HG02852 (cell line): ENCODE results near the gene SNX24.
A peak's percentile ranks its signal among the peaks of the same experiment; 100 is the strongest.
"Not testable (repeated sequence)": the region's sequence is repeated elsewhere in the genome, so short reads cannot be mapped to it uniquely, and the experiment has no call there.

Experiments used
- ATAC-seq: cut with Tn5 transposase; IDR thresholded peaks from one replicate; pipeline ENCODE4 v1.9.1; 2021; ENCODE audit warnings: mild to moderate bottlenecking, moderate library complexity; ENCODE audit not compliant: unreplicated experiment

SNX24 gene

DNA sequence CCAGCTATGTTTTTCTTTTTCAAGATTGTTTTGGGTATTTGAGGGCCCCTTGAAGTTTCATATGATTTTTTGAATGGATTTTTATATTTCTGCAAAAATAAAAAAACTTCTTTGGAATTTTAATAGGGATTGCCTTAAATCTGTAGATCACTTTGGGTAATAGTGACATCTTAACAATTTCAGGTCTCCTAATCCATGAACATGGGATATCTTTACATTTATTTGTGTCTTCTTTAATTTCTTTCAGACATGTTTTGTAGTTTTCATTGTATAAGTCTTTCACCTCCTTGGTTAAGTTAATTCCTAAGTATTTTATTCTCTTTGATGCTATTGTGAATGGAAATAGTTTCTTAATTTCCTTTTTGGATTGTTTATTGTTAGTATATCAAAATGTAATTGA, 112.0 kb downstream of the SNX24 start:
- no peak for ATAC-seq

DNA sequence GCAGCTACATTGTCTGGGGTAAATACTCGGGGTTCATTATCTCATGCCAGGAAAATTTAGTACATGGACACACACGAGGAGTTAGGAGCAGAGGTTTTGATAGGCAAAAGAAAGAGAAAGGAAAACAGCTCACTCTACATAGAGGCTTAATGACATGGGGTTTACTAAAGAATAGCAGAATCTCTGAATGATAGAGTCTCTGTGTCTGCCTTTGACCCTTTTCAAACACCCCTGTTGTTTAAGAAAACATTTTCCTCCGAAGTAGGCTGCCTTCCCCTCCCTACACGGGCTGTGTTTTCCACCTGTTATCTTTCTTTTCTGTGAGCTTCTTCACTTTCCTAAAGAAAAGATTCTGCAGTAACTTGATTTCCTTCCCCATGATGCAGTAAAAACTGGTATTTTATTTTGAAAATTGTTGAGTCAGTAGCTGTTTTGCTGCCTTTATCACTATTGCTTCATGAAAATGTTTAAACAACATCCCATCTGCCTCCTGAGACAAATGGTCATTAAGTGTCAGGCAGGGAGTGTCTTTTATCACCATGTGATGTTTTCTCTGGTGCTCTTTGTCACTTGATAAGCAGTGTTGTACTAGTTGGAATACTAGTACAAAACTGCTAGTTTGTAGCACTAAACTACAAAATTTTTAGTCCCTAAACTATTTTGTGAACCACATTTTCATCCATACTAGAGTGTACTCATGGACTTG, 114.5 kb downstream of the SNX24 start:
- no peak for ATAC-seq

DNA sequence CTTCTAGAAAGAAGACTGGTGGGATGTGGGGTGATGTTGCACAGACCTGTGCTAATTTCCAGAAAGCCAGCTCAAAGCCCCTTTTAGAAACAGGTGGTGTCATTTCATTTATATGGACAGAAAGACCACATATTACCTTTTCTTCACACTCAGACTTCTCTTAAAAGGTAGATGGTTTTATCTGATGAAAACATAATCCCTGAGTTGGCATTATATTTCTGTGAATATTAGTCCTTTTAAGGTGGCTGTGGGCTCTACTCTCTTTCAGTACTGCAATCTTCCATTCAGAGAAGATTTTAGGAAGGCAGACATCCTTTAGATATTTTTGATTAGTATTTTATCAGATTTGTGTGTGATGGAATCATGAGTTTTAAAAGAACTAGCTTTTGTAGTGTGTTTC, 117.9 kb downstream of the SNX24 start:
- ATAC-seq = no peak

DNA sequence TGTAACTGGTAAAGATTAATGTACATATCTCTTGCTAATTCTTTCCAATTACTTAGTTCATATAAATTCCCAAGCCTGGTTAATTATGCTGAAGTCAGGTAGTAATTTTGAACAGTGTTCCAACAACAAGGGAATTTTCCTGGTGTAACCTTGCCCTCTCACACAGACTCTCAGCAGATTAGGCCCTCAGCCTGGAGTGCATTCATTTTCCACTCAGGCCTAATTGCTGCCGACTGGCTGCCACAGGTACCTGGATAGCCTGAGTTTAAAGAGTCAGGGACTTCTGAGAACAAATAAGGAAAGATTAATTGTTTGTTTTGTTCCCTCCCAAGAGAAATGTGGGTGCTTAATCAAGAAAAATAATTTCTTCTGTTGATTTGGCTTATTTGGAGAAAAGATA, 119.7 kb downstream of the SNX24 start:
- no peak for ATAC-seq

DNA sequence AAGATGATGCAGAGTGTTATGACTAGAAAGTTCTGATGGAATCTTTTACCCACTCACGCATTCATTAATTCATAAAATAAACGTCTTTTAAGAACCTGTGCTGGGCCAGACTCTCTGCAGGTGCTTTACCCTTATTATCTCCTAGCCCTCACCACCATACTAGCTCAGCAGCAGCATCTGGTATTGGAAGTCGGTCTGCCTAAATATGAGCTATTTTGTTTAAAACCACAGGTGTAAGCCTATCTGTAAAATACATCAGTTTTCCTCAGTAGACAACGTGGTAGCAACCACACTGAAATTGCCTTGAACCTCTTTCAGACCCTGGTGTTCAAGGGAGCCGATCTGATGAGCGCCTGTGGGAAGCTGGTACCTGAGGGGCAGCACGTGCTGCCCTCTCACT, 121.7 kb downstream of the SNX24 start:
- ATAC-seq = peak; percentile 65

DNA sequence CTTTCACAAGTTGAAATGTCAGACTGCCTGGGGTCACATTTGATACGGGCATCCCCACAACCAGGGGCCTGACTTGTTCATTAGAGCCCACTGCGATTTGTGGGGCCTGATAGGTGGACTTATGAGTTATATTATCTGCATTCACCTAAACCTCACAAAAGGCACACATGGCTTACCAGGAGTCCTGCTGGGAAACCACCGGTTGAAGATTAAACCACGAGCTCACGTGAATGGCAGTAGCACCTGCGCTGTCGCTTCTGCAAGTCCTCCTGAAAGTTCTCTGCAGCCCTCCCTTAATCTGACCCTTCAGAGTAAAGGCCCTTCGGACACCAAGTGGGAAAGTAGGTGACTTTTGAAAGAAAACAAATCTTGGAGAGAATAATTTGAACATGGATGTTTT, 122.2 kb downstream of the SNX24 start:
- peak; percentile 81 for ATAC-seq

DNA sequence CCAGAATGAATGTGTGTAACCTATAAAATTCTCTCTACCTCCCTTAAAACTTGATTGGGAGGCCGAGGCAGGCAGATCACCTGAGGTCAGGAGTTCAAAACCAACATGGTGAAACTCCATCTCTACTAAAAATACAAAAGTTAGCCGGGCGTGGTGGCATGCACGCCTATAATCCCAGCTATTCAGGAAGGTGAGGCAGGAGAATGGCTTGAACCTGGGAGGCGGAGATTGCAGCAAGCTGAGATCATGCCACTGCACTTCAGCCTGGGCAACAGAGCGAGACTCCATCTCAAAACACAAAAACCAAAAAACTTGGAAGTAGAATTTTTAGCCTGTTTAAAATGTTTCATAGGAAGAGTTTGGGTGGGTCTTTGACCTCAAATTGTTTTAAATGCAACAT, 122.6 kb downstream of the SNX24 start:
- not testable (repeated sequence) for ATAC-seq

DNA sequence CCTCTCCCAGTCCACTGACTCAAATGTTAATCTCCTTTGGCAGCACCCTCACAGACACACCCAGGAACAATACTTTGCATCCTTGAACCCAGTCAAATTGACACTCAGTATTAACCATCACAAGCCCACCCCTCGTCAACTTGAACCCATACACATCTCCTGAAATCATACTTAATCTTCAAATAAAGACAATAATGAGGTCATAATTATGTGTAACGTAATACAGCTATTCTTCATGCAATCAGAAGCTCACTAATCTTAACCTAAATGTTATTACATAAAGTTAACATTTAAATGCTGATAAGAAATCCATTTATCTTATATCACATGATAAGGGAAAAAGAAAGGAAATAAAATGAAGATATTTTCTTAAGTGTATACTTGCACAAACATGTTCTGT, 125.9 kb downstream of the SNX24 start:
- no peak for ATAC-seq

DNA sequence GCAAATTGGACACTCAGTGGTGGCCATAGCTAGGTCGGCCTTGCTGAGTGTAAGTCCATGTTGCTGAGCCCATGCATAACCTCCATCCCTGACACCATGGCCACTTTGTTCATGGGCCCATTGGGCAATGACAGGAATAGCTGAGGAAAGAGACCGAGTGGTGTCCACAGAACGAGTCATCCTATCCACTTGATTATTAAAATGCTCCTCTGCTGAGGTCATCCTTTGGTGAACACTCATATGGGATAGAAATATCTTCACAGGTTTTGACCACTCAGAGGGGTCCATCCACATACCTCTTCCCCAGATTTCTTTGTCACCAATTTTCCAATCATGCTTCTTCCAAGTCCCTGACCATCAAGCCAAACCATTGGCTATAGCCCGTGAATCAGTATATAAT, 127.5 kb downstream of the SNX24 start:
- no peak for ATAC-seq

DNA sequence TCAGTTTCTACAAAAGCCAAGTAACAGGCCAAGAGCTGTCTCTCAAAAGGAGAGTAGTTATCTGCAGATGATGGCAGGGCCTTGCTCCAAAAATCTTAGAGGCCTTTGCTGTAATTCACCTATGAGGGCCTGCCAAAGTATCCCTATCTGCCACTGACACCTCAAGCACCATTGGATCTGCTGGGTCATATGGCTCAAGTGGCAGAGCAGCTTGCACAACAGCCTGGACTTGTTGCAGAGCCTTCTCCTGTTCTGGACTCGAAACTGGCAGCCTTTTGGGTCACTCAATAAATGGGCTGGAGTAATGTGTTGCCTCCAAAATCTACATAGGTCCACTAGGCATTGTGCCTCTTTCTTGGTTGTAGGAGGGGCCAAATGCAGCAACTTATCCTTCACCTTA, 128.3 kb downstream of the SNX24 start:
- not testable (repeated sequence) for ATAC-seq

DNA sequence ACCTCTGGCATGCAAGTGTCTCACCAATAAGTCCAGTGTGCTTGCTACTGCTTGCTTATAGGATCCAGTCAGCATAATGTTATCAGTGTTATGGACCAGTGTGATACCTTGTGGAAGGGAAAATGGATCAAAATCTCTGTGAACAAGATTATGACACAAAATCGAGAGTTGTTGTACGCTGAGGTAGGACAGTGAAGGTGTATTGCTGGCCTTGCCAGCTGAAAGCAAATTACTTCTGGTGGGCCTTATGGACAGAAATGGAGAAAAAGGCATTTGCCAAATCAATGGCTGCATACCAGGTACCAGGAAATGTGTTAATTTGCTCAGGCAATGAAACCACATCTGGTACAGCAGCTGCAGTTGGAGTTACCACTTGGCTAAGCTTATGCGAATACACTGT, 128.8 kb downstream of the SNX24 start:
- ATAC-seq = not testable (repeated sequence)

DNA sequence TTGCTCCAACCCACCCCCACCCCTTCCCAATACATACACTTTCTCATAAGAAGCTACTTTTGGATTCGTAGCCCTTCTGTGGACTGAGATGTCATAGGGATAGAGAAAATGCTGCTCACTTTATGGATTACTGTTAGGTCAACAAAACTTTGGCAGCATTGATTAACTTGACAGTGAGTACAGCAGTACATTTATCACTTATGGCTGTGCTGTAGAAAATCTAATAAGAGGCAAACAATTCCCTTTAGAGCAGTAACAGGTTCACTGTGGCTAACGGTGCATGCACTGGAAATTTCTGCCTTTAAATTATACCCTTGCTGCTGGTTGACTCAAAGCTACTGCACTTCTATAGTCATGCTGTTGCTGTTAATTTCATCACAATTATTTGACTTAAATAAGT, 131.9 kb downstream of the SNX24 start:
- ATAC-seq = no peak

DNA sequence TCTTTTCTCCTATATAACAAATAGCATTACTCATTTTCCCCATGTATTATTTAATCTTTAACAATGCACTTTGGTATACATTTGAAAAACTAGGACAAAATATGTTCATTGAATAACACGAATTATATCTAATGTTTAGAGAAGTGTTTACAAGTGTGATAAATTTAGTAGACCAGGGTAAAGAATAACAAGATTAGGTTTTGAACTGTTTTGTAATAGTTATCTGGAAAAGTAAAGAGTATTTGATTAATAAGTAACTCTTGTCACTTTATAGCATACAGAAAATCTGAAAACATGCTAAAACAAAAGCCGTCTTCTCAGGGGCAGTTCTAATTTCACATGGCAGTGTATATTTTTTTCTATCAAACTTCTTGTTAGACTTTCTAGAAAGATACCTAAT, 132.7 kb downstream of the SNX24 start:
- ATAC-seq = no peak

DNA sequence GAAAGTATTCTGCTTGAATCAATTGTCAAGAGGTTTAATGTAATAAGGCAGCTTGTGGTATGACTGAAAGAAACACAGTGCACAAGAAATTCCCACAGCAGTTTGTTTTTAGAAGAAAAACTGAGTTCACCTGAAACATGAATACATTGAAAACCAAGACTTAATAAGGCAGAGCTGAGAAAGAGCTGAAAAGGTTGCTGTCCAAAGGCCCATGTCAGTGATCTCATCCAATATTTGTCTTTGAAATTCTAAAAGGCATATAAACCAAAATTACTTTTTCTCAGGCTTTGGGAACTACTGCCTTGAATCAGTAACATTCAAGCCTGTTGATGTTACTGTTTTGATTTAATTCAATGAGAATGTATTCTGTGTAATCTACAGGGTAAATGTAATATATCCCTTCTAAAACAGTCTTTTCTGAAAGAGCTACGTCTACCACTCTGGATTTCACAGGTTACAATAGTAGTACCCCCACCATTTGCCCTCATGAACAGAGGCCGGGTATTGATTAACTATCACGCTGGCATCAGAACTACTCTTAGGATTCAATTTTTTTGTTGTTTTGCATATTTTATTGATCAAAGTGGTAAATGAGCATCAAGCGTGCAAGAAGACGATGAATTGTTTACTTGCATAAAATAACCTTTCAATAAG, 133.4 kb downstream of the SNX24 start:
- no peak for ATAC-seq

DNA sequence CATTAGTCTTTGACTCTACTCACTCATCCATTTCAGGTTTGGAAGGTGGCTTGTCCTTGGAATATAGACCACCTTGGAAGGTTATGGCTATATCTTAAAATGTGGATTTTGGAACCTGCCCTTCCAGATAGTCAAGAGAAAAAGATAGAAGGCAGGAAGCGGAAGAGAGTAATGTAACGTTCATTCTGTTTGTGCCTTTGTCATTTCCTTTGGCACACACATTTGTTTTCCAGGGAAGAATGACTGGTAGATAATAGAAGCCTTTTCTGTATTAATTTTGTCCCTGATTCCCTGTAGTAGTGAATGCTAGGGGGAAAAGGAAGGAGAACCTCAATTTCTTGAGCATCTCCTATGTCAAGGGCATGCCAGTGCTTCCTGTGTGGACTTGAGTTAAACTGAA, 136.4 kb downstream of the SNX24 start:
- no peak for ATAC-seq

DNA sequence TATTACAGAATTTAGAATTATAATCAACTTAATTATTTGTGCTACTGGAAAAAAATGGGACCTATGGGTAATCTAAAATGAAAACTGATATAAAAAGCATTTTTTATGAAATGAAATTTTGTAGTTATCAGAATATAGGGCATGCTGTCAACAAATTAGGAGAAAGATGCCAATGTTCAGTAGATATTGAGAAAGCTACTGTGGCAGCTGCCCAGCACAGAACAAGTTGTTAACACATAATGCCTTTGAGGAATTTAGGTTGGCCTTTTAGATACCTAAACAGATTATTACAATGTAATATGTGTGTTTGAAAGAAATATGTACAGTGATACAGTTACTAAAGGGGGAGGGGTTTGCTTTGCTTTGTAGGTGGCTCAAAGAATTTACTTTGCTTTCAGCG, 137.0 kb downstream of the SNX24 start:
- ATAC-seq = no peak

DNA sequence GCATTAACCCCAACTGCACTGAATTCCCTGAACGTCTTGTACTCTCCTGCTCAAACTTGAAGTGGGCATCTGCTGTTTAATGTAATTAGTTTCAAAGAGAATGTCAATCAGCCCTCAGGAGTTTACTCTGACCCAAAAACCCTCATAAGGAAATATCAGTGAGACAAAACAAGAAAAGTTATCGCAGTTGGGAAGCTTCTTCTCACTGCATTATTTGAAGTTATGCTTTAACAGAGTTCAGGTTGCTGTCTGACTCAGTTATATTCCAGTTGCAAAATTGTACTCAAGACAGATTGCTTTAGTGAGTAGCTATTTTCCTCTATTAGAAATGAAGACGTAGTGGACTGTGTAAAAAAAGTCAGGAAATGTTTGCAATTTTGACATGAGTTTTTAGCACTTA, 139.0 kb downstream of the SNX24 start:
- peak; percentile 28 for ATAC-seq

DNA sequence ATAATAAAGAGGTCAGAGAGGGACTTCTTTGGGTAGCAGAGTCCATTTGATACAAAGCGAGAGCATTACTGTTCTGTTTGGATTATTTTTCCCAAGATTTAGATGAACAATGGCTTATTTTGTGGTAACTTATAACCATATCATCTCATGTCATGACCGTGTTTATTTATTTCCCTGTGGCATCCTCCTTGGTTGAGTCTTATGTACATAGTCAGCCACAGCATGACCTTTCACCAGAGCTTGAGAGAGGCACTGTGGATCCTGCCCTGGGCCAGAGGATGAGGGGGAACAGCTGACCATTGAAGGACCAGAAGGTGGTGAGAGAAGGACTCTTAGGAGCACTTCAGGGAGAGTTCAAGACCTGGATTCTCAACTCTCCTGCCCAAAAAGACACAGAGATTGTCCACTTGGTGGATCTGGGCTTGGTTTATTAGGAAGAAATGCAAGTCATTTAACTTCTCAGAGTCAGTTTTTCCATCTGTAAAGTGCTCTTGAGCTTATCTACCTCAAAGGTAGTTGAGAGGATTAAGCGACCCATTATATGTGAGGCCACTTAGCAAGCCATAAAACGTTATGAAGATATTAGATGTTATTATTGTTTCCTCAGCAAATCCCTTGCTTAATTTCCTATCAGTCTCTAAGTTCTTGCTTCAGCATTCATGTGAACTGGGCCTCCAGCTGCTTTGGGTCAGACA, 139.7 kb downstream of the SNX24 start:
- ATAC-seq = no peak

DNA sequence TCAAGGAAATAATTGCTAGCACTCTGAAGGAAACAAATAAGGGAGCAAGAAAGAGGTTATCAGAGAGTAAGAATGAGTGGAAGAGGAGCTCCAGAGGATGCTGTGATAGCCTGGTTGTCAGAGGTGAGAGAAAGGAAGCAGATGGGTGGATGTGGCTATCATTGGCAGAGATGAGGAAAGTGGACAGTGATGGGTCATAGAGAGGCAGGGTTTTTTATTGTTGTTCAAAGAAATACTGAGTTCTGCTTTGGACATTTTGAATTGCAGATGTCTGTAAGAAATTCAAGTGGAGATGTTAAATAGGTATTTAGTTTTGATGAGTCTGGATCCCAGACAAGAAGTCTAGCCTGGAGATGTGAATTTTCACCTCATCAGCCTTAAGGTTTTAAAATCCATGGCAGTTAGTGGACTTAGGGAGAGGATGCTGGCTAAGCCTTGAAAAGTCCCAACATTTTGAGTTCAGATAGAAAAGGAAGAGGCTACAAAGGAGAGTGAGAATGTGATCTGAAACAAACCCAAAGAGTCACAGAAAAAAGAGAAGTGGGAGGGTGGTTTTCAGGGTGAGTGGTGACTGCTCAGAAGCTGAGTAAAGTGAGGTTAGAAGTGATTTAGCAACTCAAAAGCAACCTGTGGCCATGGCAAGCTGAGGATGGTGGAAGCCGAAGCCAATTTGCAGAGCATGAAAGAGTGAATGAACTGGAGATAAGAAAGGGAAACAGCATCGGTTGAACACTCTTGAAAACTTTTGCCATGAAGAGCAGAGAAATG, 140.7 kb downstream of the SNX24 start:
- peak; percentile 97 for ATAC-seq

DNA sequence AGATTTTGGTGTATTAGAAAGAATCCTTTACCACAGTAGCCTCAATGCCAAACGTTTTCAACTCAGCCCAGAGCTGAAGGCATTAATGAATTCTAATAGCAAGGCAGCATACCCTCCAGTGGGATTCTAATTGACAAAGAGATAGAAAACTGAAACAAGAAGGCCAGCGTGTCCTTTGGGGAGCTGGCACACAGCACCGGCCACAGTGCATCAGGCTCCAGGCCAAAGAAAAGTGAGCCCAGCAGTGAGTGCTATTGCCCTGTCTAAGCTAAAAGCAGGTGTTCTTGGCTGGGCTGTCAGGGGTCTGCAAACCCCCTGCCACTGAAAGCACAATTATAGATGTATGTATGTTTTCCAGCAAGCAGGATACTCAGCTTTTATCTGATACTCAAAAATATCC, 150.7 kb downstream of the SNX24 start:
- ATAC-seq = no peak

DNA sequence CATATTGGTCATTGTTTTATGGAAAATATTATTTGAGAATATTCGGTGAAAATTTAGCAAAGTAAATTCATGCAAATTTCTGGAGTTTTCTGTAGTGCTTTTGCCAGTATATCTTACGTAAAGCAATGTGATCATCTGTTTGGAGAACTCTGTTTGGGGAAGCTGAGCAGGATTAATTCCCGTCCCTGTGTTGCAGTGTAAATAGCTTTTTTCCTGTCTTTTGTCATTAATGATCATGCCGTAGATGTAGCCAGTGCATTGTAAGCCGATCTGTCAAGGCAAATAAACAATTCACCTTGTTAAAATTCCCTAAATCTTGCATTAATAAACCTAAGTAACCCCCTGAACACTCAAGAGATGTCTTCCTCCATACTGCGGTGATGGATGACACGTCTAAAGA, 151.9 kb downstream of the SNX24 start:
- ATAC-seq = no peak
